Osteoblast (primary cell): ENCODE data around the gene LRRC46. TPM values are rescaled to one million over a fixed set of nuclear protein-coding genes. Genes with fewer than 3 reads are reported as not detected.
A peak's percentile ranks its signal among the peaks of the same experiment; 100 is the strongest.

Experiments used
- DNase-seq: peaks from one replicate; pipeline ENCODE4 v3.0.0; 2011; ENCODE audit warnings: low spot score, mixed read lengths; ENCODE audit not compliant: insufficient read length; ENCODE audit errors: missing footprints
- H2AFZ ChIP-seq: 2 replicates; pipeline ENCODE4 v1.6.0; 2011; ENCODE audit warnings: mild to moderate bottlenecking, low read length
- H3K27ac ChIP-seq: 2 replicates; pipeline ENCODE4 v1.5.1; 2011; ENCODE audit warnings: mild to moderate bottlenecking, low read depth, low read length, moderate library complexity
- H3K27me3 ChIP-seq: 2 replicates; pipeline ENCODE4 v1.6.0; 2012; ENCODE audit warnings: mild to moderate bottlenecking, control low read depth, inconsistent platforms, low read length, moderate library complexity; ENCODE audit not compliant: insufficient read depth
- H3K36me3 ChIP-seq: 2 replicates; pipeline ENCODE4 v1.5.1; 2011; ENCODE audit warnings: mild to moderate bottlenecking, low read length, control low read depth, moderate library complexity; ENCODE audit not compliant: insufficient read depth
- H3K4me1 ChIP-seq: 2 replicates; pipeline ENCODE4 v1.5.1; 2011; ENCODE audit warnings: mild to moderate bottlenecking, low read length, control low read depth, moderate library complexity; ENCODE audit not compliant: insufficient read depth
- H3K4me2 ChIP-seq: 2 replicates; pipeline ENCODE4 v1.6.0; 2011; ENCODE audit warnings: mild to moderate bottlenecking, low read length; ENCODE audit not compliant: insufficient read depth
- H3K4me3 ChIP-seq: fragments of 200-600 bp; sonication (generic); 3 replicates; pipeline ENCODE4 v1.5.1; 2012; ENCODE audit warnings: mild to moderate bottlenecking, low read length, inconsistent platforms; ENCODE audit not compliant: insufficient read depth
- H3K79me2 ChIP-seq: 2 replicates; pipeline ENCODE4 v1.6.0; 2012; ENCODE audit warnings: mild to moderate bottlenecking, low read length, control low read depth, inconsistent platforms; ENCODE audit not compliant: insufficient read depth
- H3K9me3 ChIP-seq: 2 replicates; pipeline ENCODE4 v1.5.1; 2011; ENCODE audit warnings: low read depth, low read length, control low read depth
- H4K20me1 ChIP-seq: 2 replicates; pipeline ENCODE4 v1.6.0; 2012; ENCODE audit warnings: mild to moderate bottlenecking, low read length, control low read depth; ENCODE audit not compliant: insufficient read depth
- CTCF ChIP-seq: IDR thresholded peaks from 2 replicates; pipeline ENCODE4 v1.5.1; 2011; ENCODE audit warnings: mild to moderate bottlenecking, low read depth, low read length, moderate library complexity; ENCODE audit errors: extremely low read depth
- total RNA-seq: library from RNA; depleted of rRNA; stranded (reverse); fragments of >200 nt; gene quantifications from 2 replicates; pipeline ENCODE4 v1.2.3, GENCODE V29; 2012

The LRRC46 gene
- total RNA-seq, 1 donor = not detected

DNA sequence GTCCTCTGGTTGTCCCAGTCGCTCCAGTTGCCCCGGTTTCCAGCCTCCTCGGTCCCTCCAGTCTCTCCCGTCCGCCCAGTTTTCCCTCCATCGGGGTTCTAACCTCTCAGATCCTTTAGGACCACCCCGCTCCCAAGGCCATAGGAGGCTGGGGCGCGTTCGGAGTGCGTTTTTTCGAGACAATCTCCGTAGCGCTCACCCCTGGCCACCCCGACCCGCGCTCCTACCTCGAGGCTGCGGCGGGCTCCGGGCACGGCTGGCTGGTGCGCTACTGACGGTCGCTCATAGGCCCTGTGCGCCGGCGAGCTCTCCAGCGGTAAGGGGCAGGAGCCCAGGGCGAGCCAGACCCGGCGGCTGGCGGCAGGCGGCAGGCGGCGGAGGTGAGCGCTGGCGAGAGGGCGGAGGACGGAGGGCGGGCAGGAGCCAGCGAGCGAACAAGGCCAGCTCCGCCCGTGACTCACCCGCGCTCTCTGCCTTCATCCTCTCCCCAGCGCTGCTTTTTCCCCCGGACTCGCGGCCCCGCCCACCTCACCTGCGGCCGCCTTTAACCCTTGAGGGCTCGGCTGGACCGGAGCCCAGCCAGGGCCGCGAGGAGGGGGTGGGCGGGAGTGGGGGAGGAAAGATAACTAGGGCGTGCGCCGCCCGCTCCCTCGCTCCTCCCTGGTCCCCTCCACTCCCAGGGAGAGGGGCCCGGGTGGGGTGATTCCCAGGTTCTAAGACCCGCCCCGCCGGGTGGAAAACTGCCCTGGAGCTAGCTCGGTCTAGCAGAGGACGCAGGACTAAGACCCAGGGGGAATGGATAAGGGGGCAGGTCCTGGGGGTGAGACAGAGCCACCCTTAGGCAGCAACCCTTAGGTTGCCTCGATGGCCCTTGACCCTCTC, 19.5 kb downstream of the LRRC46 start, which contains the start of gene SP6:
Gene SP6 (minus strand): TSS at position 472 of the 882 bp plus-strand sequence. CDS start 2,734 bp downstream, outside the sequence.
- Histone ChIP-seq H3K27me3 (peaks cover 84% of the 10 kb centered on the region), H3K4me2 (peak within 1 kb of the TSS; percentile 56), H3K4me3 (peak within 1 kb of the TSS; percentile 55), H2AFZ (peak within 1 kb of the TSS; percentile 27), H3K36me3 (no peaks in the 10 kb centered on the region), H3K9me3 (no peaks in the 10 kb centered on the region), H3K27ac (no peak within 1 kb of the TSS), H3K79me2 (no peaks in the 10 kb centered on the region), H3K4me1 (peaks cover 12% of the 10 kb centered on the region), H4K20me1 (no peaks in the 10 kb centered on the region)
- peak; percentile 97 for DNase-seq
- TF ChIP-seq CTCF = no peak

DNA sequence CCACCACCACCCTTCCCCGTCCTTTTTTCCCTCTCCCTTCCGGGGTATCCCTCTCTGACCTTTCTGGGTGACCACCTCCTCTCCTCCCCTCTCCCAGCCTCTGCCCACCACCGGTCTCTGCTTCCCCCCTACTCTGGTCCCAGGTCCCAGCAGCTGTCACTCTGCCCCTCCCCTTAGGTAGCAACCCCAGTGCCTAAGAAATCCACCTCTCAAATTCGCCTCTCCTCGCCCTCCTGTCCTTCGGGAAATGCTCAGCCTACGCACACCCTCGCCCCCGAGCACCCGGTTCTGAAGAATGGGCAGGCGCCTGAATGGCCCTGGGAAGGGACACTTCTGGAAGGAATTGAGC, 20.3 kb downstream of the LRRC46 start:
- peaks cover 12% of the 10 kb centered on the region for H3K4me1 ChIP-seq
- H3K79me2 ChIP-seq = no peaks in the 10 kb centered on the region
- H3K4me3 ChIP-seq = no peak overlapping the region
- H3K27me3 ChIP-seq = peaks cover 84% of the 10 kb centered on the region
- no peaks in the 10 kb centered on the region for H3K9me3 ChIP-seq
- H2AFZ ChIP-seq = no peak overlapping the region
- no peak for TF ChIP-seq CTCF
- DNase-seq = peak; percentile 8
- H3K4me2 ChIP-seq = no peak overlapping the region
- H4K20me1 ChIP-seq = no peaks in the 10 kb centered on the region
- H3K36me3 ChIP-seq = no peaks in the 10 kb centered on the region
- no peak overlapping the region for H3K27ac ChIP-seq

GRCh38 chr17:47852113-47852949, 20.9 kb downstream of the LRRC46 start:
- H4K20me1 ChIP-seq = no peaks in the 10 kb centered on the region
- no peaks in the 10 kb centered on the region for H3K79me2 ChIP-seq
- no peak overlapping the region for H3K4me3 ChIP-seq
- peaks cover 79% of the 10 kb centered on the region for H3K27me3 ChIP-seq
- H3K36me3 ChIP-seq = no peaks in the 10 kb centered on the region
- no peaks in the 10 kb centered on the region for H3K9me3 ChIP-seq
- H2AFZ ChIP-seq = no peak overlapping the region
- DNase-seq = peak; percentile 60
- peaks cover 9% of the 10 kb centered on the region for H3K4me1 ChIP-seq
- TF ChIP-seq CTCF = no peak
- no peak overlapping the region for H3K4me2 ChIP-seq
- H3K27ac ChIP-seq = no peak overlapping the region

DNA sequence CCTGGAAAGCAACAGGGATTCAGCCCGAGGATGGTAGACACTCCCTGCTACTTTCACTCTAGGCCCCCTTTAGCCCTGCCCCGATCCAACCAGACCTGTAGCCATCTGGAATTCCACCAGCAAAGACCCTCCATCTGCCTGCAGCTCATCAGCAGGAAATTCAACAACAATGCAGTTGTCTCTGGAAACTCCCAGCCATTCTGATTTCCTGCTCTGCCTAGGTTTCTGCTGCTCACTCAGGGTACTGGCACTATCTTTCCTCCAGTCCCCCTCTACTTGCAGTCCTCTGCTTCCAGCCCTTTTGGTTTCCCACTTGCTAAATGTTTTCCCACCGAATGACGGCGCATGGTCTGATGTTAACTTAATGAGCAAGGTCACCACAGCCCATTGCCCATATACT, 22.1 kb downstream of the LRRC46 start:
- H3K9me3 ChIP-seq = no peaks in the 10 kb centered on the region
- no peak for TF ChIP-seq CTCF
- no peak overlapping the region for H3K27ac ChIP-seq
- H3K4me1 ChIP-seq = peaks cover 7% of the 10 kb centered on the region
- DNase-seq = peak; percentile 49
- no peak overlapping the region for H3K4me2 ChIP-seq
- H3K36me3 ChIP-seq = no peaks in the 10 kb centered on the region
- H4K20me1 ChIP-seq = no peaks in the 10 kb centered on the region
- H3K4me3 ChIP-seq = no peak overlapping the region
- H2AFZ ChIP-seq = no peak overlapping the region
- H3K27me3 ChIP-seq = peaks cover 69% of the 10 kb centered on the region
- H3K79me2 ChIP-seq = no peaks in the 10 kb centered on the region
